HG03097 (cell line): ENCODE data around the gene OR13H1.
"Not testable (repeated sequence)": the region's sequence is repeated elsewhere in the genome, so short reads cannot be mapped to it uniquely, and the experiment has no call there.

ENCODE experiments used
- ATAC-seq: cut with Tn5 transposase; IDR thresholded peaks from one replicate; pipeline ENCODE4 v1.9.1; 2021; ENCODE audit not compliant: unreplicated experiment, low FRiP score

The OR13H1 gene

GRCh38 chrX:131543774-131544173 is at the start of gene OR13H1:
Gene OR13H1, plus strand, starts transcription at chrX:131544074. Its CDS starts 0 bp downstream, at chrX:131544074.
- no peak for ATAC-seq

GRCh38 chrX:131501556-131501955 is 42.3 kb upstream of the OR13H1 start:
- not testable (repeated sequence) for ATAC-seq

- ATAC-seq, result no peak
Measured at GRCh38 chrX:131513159-131513914, 30.5 kb upstream of the OR13H1 start.

GRCh38 chrX:131521824-131522223 is 22.1 kb upstream of the OR13H1 start:
- no peak for ATAC-seq

GRCh38 chrX:131544218-131544617 is 344 bp downstream of the OR13H1 start:
- no peak for ATAC-seq

- ATAC-seq, result no peak
Measured at GRCh38 chrX:131549011-131549410, 5.1 kb downstream of the OR13H1 start.

- ATAC-seq, result not testable (repeated sequence)
Measured at GRCh38 chrX:131552453-131552852, 8.6 kb downstream of the OR13H1 start.

- no peak for ATAC-seq
Measured at GRCh38 chrX:131558562-131558961, 14.7 kb downstream of the OR13H1 start.

- ATAC-seq, result no peak
Measured at GRCh38 chrX:131564553-131565229, 20.8 kb downstream of the OR13H1 start.

GRCh38 chrX:131565909-131566308 is 22.0 kb downstream of the OR13H1 start:
- ATAC-seq, result no peak

GRCh38 chrX:131571348-131571747 is 27.5 kb downstream of the OR13H1 start:
- no peak for ATAC-seq

GRCh38 chrX:131572372-131573014 is 28.6 kb downstream of the OR13H1 start:
- no peak for ATAC-seq

GRCh38 chrX:131577413-131577812 is 33.5 kb downstream of the OR13H1 start:
- no peak for ATAC-seq

GRCh38 chrX:131577999-131578734 is 34.3 kb downstream of the OR13H1 start:
- ATAC-seq, result no peak

- not testable (repeated sequence) for ATAC-seq
Measured at GRCh38 chrX:131578735-131579367, 35.0 kb downstream of the OR13H1 start.

- no peak for ATAC-seq
Measured at GRCh38 chrX:131588995-131589394, 45.1 kb downstream of the OR13H1 start.
